Thoracic aorta (tissue), 2 donors: ENCODE measurements around the gene GRHPR. TPM values are rescaled to one million over a fixed set of nuclear protein-coding genes. Genes with fewer than 3 reads are reported as not detected.

Experiments
- ATAC-seq: fragments of 150-250 bp; one replicate; pipeline ENCODE4 v1.8.0; 2017; ENCODE audit warnings: low read depth; ENCODE audit not compliant: insufficient number of reproducible peaks, low FRiP score
- DNase-seq: peaks from one replicate; pipeline ENCODE4 v3.0.0-alpha.2; 2020; ENCODE audit warnings: low spot score
- H3K27ac ChIP-seq, 2 donors: fragments of 200-600 bp; sonication (generic); 1 replicate in 1 of 2; 2 replicates in 1 of 2; pipeline ENCODE4 v1.5.1; 2016; ENCODE audit warnings: mild to moderate bottlenecking in 2 of 2, moderate library complexity in 2 of 2
- H3K27me3 ChIP-seq: fragments of 200-600 bp; sonication (generic); replicated peaks from 2 replicates; pipeline ENCODE4 v1.6.0; 2016; ENCODE audit warnings: mild to moderate bottlenecking; ENCODE audit not compliant: insufficient read depth
- H3K36me3 ChIP-seq: fragments of 200-600 bp; sonication (generic); one replicate; pipeline ENCODE4 v1.5.1; 2016
- H3K4me1 ChIP-seq, 2 donors: fragments of 200-600 bp; sonication (generic); 1 replicate in 1 of 2; 2 replicates in 1 of 2; pipeline versions ENCODE4 v1.5.1 to v1.6.0; 2016; ENCODE audit warnings: low read depth in 2 of 2, mild to moderate bottlenecking in 1 of 2; ENCODE audit not compliant: control insufficient read depth in 1 of 2
- H3K4me3 ChIP-seq: fragments of 200-600 bp; sonication (generic); 2 replicates; pipeline ENCODE4 v1.5.1; 2016; ENCODE audit warnings: mild to moderate bottlenecking
- H3K9me3 ChIP-seq: fragments of 200-600 bp; sonication (generic); 2 replicates; pipeline ENCODE4 v1.5.1; 2016
- CTCF ChIP-seq: fragments of 200-600 bp; sonication (generic); IDR thresholded peaks from one replicate; pipeline ENCODE4 v1.5.1; 2019; ENCODE audit warnings: antibody characterized with exemption
- total RNA-seq, 2 donors: library from RNA; depleted of rRNA; stranded (reverse); fragments of >200 nt; gene quantifications; one replicate each; pipeline versions ENCODE4 v1.1.0 to v1.2.3, GENCODE V29; 2016

GRHPR gene
- total RNA-seq, 2 donors from 2014 or later: 111 to 156 TPM

GRCh38 chr9:37441776-37442370, 19.4 kb downstream of the GRHPR start:
- Histone ChIP-seq H3K4me3 (no peak overlapping the region), H3K27me3 (no peaks in the 10 kb centered on the region), H3K27ac (no peak overlapping the region), H3K9me3 (no peaks in the 10 kb centered on the region), H3K4me1 (peaks cover 0 to 3% of the 10 kb centered on the region in 2 donors), H3K36me3 (peaks cover 39% of the 10 kb centered on the region)
- DNase-seq (no peak), ATAC-seq (no peak)
- TF ChIP-seq CTCF: no peak

- DNase-seq (no peak), ATAC-seq (no peak)
- Histone ChIP-seq H3K9me3 (no peaks in the 10 kb centered on the region), H3K27ac (no peak overlapping the region), H3K4me1 (peaks cover 0 to 3% of the 10 kb centered on the region in 2 donors), H3K36me3 (peaks cover 32% of the 10 kb centered on the region), H3K4me3 (no peak overlapping the region), H3K27me3 (no peaks in the 10 kb centered on the region)
- no peak for TF ChIP-seq CTCF
Measured at GRCh38 chr9:37442556-37442955, 20.1 kb downstream of the GRHPR start.

GRCh38 chr9:37443566-37443965, 21.1 kb downstream of the GRHPR start:
- peaks cover 0 to 3% of the 10 kb centered on the region in 2 donors for H3K4me1 ChIP-seq
- no peak overlapping the region for H3K27ac ChIP-seq
- ATAC-seq (no peak), DNase-seq (no peak)
- TF ChIP-seq CTCF: no peak
- H3K36me3 ChIP-seq: peaks cover 29% of the 10 kb centered on the region
- H3K4me3 ChIP-seq: no peak overlapping the region
- no peaks in the 10 kb centered on the region for H3K9me3 ChIP-seq
- H3K27me3 ChIP-seq: no peaks in the 10 kb centered on the region

- no peaks in the 10 kb centered on the region for H3K27me3 ChIP-seq
- H3K4me1 ChIP-seq: peaks cover 0 to 3% of the 10 kb centered on the region in 2 donors
- no peak for ATAC-seq
Measured at GRCh38 chr9:37444890-37445289, 22.4 kb downstream of the GRHPR start.

GRCh38 chr9:37445832-37446231, 23.3 kb downstream of the GRHPR start:
- no peak overlapping the region for H3K27ac ChIP-seq
- H3K36me3 ChIP-seq: peaks cover 17% of the 10 kb centered on the region
- H3K4me3 ChIP-seq: no peak overlapping the region
- peaks cover 0 to 3% of the 10 kb centered on the region in 2 donors for H3K4me1 ChIP-seq
- DNase-seq: no peak
- no peaks in the 10 kb centered on the region for H3K9me3 ChIP-seq
- no peak for TF ChIP-seq CTCF
- H3K27me3 ChIP-seq: no peaks in the 10 kb centered on the region
- no peak for ATAC-seq

More at GRCh38 chr9:37444890-37445289, 22.4 kb downstream of the GRHPR start:
- Histone ChIP-seq H3K9me3 (no peaks in the 10 kb centered on the region), H3K4me3 (no peak overlapping the region), H3K36me3 (peaks cover 25% of the 10 kb centered on the region), H3K27ac (no peak overlapping the region)
- no peak for TF ChIP-seq CTCF
- DNase-seq: no peak
